ENCODE results near the gene CDCA7.
A peak's percentile ranks its signal among the peaks of the same experiment; 100 is the strongest.
"Not testable (repeated sequence)": the region's sequence is repeated elsewhere in the genome, so short reads cannot be mapped to it uniquely, and the experiment has no call there.

Gene CDCA7

DNA sequence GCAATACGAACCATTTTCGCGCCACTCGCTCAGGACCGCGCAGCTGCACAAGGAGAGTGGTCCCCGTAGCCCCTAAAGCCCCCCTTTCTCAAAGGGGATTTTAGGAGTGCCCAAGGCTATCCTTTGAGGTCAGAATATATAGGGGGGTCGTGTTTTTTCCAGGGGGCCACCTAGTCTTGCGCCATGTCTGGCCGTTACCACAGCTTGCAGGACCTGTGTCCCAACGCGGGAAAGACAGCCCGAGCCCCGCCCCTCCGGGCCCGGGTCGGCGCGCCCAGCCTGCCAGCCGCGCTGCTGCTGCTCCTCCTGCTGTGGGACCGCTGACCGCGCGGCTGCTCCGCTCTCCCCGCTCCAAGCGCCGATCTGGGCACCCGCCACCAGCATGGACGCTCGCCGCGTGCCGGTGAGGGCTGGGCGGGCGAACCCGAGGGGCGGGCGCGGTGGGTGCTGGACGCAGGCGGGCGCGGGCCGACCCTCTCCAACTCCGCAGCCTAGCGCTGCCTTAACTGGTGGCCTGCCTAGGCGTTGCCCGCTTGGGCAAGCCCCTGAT lies at the start of gene CDCA7:
Gene CDCA7, plus strand, starts transcription at position 291 of the 550 bp plus-strand sequence. Its CDS starts 92 bp downstream, at position 383.
- DNase-seq (ENCODE audit: extremely low spot score, insufficient read length, low read depth): peak; percentile 58
- no peak for FAIRE-seq

DNA sequence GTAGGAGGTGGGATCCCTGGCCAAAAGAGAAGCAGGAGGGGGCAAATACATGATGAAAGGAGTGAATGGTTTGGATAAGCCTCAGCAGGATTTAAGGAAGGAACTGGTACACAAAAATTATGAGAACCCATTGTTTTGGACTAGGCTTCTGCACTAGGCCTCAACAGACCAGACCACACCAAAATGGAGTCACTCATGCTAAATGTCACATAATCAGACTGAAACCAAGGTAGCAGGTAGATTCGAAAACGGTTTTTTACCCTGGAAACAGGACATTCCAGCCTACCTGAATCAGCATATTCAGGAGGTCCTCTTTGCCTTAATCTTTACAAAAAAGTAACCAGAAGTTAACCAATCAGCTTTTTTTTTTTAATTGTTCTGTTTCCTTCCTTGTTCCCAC lies 49.4 kb upstream of the CDCA7 start:
- FAIRE-seq (no peak), DNase-seq (ENCODE audit: extremely low spot score, insufficient read length, low read depth) (no peak)

DNA sequence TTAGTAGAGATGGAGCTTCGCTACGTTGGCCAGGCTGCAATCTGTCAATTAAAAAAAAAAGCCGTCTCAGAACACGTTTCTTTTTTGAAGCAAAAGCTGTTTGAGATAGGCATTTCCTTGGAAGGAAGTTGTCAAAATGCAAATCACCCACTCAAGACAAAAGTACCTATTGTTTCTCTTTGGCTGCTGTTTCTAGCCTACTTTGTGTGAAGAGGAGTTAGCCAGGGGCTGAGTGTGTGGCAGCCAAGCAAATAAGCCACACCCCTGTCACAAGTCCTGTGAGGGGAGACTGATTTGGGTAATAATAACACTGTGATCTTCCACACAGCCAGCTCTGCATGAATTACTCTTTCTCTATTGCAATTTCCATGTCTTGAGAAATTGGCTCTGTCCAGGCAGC lies 47.4 kb upstream of the CDCA7 start:
- FAIRE-seq: peak; percentile 74
- DNase-seq (ENCODE audit: extremely low spot score, insufficient read length, low read depth): peak; percentile 12

DNA sequence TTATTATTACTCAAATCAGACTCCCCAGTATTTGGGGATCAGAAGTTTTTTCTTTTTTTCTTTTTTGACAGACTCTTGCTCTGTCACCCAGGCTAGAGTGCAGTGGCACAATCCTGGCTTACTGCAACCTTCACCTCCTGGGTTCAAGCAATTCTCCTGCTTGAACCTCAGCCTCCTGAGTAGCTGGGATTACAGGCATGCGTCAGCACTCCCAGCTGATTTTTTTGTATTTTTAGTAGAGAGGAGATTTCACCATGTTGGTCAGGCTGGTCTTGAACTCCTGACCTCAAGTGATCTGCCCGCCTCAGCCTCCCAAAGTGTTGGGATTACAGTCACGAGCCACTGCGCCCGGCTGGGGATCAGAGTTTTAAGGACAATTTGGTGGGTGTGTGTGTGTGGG lies 45.3 kb upstream of the CDCA7 start:
- DNase-seq (ENCODE audit: extremely low spot score, insufficient read length, low read depth); FAIRE-seq: not testable (repeated sequence)

DNA sequence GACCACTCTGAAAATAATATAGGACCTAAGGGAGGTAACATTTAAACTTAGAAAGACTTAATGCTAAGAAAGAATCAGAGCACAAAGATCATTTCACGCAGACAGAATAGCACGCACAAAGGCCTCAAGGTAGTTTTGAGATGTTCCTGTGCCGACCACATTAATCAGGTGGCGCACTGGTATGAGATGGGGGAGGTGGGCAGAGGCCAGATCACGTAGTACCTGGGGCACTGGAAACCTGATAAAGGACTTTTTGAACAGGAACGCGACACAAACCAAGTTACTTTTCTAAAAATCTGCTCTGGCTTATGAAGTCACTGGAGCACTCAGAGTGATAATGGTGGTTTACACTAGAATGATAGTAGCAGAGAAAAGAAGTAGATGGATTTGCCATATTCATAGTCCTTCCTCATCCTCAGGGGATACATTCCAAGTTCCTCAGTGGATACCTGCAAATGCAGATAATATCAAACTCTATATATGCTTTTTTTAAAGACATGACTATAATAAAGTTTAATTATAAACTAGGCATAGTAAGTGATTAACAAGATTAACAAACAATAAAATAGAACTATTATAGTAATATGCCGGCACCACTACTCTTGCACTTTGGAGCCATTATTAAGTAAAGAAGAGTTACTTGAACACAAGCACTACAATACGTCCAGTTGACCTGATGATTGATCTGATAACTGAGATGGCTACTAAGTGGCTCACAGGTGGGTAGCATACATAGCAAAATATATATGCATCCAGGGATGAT lies 42.6 kb upstream of the CDCA7 start:
- DNase-seq (ENCODE audit: extremely low spot score, insufficient read length, low read depth) (no peak), FAIRE-seq (no peak)

DNA sequence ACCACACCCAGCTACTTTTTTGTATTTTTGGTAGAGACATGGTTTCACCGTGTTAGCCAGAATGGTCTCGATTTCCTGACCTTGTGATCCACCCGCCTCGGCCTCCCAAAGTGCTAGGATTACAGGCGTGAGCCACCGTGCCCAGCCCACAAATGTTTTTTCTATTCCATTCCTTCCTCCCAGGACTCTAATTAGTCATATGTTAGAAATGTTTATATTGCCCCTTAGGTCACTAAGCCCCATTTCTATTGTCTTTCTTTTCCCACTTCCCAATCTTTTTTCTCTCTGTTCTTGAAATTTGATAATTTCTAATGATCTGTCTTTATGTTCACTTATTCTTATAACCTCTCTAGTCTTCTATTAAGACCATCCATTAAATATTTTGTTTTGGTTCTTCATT lies 31.3 kb upstream of the CDCA7 start:
- DNase-seq (ENCODE audit: extremely low spot score, insufficient read length, low read depth) (no peak), FAIRE-seq (no peak)

DNA sequence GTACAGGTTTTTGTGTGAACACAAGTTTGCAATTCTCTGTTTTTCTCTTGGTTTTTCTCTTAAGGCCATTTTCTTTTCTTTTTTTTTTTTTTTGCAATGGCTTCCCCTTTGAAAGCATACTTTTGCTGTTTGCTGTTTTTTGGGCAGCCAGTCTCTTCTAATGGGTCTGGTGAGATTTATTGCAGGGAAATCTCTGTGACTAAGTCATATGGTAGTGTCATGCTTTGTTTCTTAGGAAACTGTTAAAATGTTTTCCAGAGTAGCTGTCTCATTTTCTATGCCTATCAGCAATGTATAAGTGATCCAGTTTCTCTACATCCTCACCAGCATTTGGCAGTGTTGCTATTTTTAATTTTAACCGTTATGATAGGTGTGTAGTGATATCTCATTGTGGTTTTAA lies 27.9 kb upstream of the CDCA7 start:
- DNase-seq (ENCODE audit: extremely low spot score, insufficient read length, low read depth) (no peak), FAIRE-seq (no peak)

DNA sequence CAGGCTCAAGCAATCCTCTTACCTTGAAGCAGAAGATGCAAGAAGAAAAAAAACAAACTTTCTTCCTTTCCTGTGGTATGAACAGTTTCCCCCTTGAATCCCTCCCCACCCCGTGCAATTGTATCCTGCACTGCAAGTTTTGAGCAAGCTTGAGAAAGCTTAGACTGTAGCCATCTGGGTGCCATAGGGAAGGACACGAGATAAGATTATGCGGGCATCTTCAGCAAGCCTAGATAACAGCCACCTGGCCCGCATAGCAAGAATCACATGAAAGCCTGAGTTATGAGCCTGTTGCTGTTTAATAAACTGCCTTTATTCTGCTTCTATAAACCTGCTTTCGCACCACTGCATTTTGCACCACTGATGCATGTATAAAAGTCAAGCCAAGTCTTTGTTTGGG lies 27.3 kb upstream of the CDCA7 start:
- FAIRE-seq (no peak), DNase-seq (ENCODE audit: extremely low spot score, insufficient read length, low read depth) (no peak)

DNA sequence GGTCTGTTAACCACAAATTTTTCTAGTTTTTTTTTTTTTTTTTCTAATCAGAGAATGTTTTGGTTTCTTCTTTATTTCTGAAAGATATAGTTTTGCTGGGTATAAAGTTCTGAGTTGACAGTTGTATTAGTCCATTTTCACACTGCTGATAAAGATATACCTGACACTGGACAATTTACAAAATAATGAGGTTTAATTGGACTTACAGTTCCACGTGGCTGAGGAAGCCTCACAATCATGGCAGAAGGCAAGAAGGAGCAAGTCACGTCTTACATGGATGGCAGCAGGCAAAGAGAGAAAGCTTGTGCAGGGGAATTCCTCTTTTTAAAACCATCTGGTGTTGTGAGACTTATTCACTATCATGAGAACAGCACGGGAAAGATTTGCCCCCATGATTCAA lies 21.7 kb upstream of the CDCA7 start:
- not testable (repeated sequence) for DNase-seq (ENCODE audit: extremely low spot score, insufficient read length, low read depth); FAIRE-seq

DNA sequence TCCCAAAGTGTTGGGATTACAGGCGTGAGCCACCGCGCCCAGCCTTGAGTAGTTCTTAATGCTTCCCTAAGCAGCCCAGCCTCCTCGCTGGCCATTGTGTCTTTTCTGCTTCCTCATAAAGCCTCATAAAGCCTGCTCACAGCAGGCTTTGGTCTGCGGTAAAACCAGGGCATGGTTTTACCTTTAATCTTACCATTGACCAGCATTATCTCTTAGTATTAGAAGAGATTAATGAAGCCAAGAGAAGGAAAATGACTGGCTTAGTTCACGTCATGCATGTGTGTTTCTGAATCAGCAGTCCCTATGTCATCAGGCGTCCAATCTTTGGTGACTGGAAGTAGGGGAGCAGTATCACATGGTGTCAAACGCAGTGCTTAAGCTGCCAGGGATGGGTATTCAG lies 14.9 kb upstream of the CDCA7 start:
- DNase-seq (ENCODE audit: extremely low spot score, insufficient read length, low read depth): no peak
- no peak for FAIRE-seq

DNA sequence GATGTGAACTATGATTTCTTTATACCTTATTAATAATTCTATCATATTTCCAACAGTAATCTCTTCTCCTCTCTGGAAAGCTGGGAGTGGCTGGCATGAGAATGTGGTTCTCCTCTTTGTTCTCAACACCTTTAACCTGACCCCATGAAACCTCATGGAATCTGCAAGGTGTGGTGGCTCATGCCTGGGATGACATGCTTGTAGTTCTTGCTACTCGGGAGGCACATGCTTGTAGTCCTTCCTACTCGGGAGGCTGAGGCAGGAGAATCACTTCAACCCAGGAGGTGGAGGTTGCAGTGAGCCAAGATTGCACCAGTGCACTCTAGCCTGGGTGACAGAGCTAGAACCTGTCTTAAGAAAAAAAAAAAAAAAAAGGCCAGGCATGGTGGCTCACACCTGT lies 10.8 kb upstream of the CDCA7 start:
- FAIRE-seq (no peak), DNase-seq (ENCODE audit: extremely low spot score, insufficient read length, low read depth) (no peak)

DNA sequence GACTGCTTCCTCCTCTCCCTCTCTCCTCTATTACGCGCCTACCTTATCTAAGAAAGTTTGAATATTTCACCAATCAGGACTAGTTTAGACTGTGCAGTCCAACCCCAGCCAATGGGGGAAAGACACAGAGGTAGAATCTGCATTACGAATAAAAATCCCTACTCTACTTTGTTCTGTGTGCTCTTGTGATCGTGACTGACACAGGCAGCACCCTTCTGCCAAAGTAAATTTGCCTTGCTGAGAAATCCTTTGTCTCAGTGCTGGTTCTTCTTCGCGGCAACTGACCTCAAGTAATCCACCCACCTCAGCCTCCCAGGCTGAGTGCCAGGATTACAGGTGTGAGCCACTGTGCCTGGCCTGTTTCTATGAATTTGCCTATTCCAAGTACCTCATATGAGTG lies 8.6 kb upstream of the CDCA7 start:
- no peak for DNase-seq (ENCODE audit: extremely low spot score, insufficient read length, low read depth)
- FAIRE-seq: no peak

DNA sequence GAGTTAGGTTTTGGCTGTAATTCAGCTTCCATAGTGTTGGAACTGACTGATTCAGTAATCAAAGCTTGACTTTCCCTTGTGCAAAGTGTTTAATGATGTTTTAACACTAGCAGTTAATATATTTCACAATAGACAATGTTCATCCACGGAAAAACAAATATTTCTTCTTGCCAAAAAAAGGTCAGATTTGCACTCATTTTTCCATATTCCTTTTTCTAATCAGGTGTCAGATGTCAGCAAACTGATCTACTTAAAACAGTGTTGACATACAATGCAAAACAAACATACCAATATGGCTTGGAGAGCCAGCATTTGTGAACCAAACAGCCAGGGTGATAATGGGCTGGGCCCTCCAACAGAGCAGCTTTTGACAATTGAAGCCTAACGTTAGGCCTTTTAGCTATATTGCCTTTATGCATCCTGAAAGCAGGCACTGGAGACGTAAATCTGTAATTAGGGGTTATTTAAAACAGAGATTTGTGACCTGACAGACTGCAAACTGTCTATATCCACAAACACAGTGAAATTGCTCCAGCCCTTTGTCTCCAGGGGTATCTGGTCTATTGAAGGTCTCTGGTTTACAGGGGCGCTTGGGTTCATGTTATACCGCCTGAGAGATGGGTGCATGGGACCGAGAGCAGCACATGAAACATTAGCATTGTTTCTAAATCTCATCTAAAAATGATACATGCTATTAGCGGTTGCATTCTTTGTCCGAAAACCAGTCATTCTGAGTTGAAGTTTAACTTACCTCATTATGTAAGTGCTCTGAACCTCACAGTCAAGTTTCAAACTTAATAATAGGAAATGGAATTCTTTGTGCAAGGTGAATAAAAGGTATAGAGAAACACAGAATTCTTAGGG lies 7.1 kb upstream of the CDCA7 start:
- DNase-seq (ENCODE audit: extremely low spot score, insufficient read length, low read depth) (no peak), FAIRE-seq (peak; percentile 48)

DNA sequence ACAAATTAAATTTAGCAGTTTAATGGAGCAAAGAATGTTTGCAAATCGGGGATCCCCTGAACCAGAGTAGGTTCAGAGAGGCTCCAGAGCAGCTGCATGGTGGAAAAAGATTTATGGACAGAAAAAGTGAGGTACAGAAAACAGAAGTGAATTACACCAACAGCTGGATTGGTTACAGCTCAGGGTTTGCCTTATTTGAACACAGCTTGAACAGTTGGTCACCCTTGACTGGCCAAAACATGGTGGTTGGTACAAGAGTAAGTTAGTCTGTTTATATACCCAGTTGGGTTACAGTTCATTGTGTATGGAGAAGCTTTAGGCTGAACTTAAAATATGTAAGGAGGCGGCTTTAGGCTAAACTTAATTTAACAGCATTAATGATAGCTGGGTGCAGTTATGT lies 5.4 kb upstream of the CDCA7 start:
- DNase-seq (ENCODE audit: extremely low spot score, insufficient read length, low read depth) (no peak), FAIRE-seq (peak; percentile 74)

DNA sequence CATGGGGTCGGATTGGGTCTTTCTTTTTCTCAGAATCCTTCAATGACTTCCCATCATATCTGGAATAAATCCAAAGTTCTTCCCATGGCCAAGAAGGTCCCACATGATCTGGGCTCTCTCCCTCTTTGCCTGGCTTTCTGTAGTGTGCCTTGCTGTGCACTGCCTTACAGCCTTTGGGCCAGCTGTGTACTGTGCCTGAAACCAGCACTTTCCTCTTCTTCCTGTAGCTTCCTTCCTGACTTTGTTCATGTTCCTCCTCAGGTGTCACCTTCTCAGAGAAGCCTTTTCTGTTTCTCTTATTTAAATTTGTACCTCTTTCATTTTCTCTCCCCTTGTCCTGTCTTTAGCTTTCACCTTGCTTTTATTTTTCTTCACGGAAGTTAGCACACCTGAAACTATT lies 4.3 kb upstream of the CDCA7 start:
- FAIRE-seq: peak; percentile 73
- DNase-seq (ENCODE audit: extremely low spot score, insufficient read length, low read depth): no peak

DNA sequence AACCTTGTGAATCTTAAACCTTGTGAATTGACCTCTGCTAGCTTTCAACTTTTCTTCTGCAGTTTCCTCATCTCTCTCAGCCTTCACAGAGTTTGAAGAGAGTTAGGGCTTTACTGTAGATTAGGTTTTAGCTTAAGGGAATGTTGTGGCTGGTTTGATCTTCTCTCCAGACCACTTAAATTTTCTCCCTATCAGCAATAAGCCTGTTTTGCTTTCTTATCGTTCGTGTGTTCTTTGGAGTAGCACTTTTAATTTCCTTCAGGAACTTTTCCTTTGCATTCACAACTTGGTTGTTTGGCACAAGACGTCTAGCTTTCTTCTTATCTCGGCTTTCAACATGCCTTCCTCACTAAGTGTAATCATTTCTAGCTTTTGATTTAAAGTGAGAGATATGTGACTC lies 2.8 kb upstream of the CDCA7 start:
- FAIRE-seq: no peak
- DNase-seq (ENCODE audit: extremely low spot score, insufficient read length, low read depth): no peak

DNA sequence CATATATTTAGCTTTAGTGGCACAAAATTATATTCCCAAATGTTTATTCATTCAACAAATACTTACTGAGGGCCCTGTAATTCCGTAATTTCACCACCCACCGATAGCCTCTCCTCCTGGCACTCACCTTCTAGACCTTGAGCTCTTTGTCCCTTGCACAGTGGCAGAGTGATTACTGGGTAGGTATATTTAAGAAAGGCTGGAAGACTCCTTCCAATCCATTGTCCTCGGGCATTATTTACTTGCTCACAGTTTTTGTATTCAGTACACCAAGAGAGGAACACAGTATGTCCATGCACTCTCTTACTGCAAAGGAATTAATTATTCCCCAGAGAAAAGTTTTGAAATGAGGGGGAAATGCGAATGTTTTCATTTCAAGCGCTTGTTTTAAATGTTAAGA lies 1.1 kb upstream of the CDCA7 start:
- DNase-seq (ENCODE audit: extremely low spot score, insufficient read length, low read depth) (no peak), FAIRE-seq (no peak)

DNA sequence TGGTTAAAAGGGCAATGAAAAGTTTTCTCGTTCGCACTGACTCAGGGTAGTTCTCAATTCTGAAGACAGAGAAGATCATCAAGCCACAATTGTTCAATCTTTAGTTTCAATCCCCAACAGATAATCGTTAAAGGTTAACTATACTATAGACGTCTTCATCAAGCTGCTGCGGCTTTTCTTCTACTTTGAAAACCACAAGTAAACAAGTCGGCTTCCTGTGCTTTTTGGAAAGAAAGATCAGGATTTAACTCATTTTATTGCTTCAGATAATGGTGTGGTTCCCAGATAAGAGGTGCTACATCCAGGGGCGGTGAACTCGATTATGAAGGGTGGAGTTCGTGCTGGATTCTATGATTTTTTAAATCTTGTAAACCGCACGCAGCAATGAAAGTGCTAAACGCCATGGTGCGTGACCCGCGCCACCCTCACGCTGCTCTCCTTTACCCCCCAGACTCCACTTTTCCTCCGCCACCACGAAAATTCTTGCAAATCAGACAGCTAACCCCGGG lies 545 bp upstream of the CDCA7 start:
- peak; percentile 91 for FAIRE-seq

DNA sequence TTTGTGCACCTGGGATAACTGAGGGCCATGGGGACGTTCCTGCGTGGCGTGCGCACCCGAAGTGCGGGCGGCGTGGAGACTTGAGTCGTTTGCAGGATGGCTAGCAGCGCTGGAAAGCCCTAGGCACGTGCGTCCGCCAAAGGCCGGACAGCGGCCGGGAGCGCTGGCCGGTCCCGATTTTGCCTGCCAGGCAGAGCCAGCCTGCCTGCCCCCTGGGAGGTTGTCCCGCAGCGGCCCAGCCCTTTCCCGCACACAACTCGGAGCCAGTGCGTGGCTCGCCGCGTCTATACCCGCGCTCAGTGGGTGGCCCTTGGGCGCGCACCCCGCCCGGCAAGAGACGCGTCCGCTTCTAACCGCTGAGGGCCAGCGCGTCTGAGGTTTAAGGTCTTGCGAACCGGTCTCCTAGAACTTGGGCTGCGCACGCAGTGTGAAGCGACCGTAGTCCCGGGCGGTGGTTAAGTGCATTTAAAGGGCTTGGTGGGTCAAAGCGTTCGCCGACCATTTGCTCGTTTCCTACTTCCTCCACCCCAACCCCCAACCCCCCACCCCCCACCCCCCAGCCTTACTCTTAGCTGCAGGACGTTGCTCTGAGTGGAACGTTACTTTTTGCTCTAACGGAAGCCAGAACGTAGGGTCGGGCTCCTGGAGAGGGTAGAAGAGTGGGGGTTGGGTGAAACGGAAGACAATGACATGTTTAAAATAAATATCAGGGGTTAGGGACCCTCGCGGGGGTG lies 627 bp downstream of the CDCA7 start:
- DNase-seq (ENCODE audit: extremely low spot score, insufficient read length, low read depth) (peak; percentile 20), FAIRE-seq (peak; percentile 35)

More for the DNA sequence above, 545 bp upstream of the CDCA7 start:
- DNase-seq (ENCODE audit: extremely low spot score, insufficient read length, low read depth): peak; percentile 32

DNA sequence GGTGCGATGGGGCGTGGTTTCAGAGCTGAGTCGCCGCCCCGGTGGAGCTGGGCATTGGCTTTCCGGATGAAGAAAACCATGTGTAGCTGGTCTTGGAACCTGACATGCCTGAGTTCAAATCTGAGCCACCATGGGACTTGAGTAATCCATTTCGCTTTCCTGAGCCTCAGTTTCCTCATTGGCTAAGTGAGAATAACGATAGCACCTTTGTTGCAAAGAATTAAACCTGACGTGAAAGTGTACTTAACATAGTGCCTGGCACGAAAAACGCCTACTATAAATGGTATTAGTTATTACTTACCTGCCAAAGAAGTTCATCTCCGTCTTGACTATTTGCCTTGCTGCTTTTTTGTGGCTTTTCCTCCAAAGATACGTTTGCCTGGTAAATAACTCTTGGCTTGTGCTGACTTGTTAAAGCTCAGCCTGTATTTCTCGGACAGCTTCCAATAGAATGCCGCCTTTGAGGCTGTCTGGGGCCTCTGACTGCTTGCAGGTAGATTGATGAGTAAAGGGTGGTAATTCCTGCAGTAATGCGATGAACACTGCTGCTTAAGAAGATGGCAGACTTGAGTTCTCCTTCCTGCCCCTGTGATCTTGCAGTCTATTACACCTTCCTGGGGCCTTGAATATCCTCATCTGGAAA lies 1.3 kb downstream of the CDCA7 start:
- no peak for DNase-seq (ENCODE audit: extremely low spot score, insufficient read length, low read depth)
- peak; percentile 36 for FAIRE-seq

Measured in GM18507 (cell line).